Choroid plexus epithelial cell (primary cell): Measurements from ENCODE around the gene KCNJ8.
"Not testable (repeated sequence)": the region's sequence is repeated elsewhere in the genome, so short reads cannot be mapped to it uniquely, and the experiment has no call there.

Experiments
- DNase-seq: peaks from one replicate; pipeline ENCODE4 v3.0.0-alpha.2; 2010; ENCODE audit warnings: low read depth
- H3K4me3 ChIP-seq: 2 replicates; pipeline ENCODE4 v1.5.1; 2011; ENCODE audit warnings: low read depth, mild to moderate bottlenecking, control low read depth, low read length, moderate library complexity
- TF ChIP-seq, protein P1 (sequence below): conservative IDR thresholded peaks from 2 replicates; pipeline ENCODE4 v1.5.1; 2011; ENCODE audit warnings: low read depth, mild to moderate bottlenecking, control low read depth, inconsistent platforms, low read length, moderate library complexity

The KCNJ8 gene

DNA sequence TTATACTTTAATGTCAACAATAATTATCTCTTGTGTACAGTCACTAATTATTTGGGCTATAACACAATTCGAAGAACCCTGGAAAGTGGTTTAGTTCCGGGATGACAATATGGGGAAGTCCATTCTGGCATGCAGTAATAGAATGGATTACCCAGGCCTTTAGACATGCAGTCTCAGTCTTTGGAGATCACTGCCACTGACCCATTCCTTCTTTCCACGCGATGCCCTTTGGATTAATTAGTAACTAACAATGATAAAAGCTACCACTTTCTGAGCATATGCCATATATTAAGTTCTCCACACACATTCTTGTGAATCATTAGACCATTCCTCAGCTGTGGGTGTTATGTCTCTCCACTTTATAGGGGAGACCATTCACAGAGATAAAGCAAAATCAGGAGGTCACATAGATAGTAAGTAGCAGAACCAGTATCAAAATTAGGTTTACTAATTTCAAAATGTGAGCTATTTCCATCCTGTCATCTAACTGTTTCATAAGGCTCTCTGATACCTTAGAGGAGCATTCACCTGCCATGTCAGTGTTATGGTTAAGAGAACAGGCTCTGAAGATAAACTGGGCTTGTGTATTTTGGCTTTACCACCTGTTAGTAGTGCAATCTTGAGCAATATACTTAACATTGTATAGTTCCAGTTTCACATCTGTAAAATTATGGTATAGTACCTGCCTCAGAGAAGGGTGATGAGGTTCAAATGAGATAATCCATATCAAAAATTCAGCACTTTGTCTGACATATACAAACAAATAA lies 27.2 kb upstream of the KCNJ8 start:
- TF ChIP-seq, protein P1, sequence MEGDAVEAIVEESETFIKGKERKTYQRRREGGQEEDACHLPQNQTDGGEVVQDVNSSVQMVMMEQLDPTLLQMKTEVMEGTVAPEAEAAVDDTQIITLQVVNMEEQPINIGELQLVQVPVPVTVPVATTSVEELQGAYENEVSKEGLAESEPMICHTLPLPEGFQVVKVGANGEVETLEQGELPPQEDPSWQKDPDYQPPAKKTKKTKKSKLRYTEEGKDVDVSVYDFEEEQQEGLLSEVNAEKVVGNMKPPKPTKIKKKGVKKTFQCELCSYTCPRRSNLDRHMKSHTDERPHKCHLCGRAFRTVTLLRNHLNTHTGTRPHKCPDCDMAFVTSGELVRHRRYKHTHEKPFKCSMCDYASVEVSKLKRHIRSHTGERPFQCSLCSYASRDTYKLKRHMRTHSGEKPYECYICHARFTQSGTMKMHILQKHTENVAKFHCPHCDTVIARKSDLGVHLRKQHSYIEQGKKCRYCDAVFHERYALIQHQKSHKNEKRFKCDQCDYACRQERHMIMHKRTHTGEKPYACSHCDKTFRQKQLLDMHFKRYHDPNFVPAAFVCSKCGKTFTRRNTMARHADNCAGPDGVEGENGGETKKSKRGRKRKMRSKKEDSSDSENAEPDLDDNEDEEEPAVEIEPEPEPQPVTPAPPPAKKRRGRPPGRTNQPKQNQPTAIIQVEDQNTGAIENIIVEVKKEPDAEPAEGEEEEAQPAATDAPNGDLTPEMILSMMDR = no peak
- no peak for DNase-seq
- H3K4me3 ChIP-seq = no peak overlapping the region

DNA sequence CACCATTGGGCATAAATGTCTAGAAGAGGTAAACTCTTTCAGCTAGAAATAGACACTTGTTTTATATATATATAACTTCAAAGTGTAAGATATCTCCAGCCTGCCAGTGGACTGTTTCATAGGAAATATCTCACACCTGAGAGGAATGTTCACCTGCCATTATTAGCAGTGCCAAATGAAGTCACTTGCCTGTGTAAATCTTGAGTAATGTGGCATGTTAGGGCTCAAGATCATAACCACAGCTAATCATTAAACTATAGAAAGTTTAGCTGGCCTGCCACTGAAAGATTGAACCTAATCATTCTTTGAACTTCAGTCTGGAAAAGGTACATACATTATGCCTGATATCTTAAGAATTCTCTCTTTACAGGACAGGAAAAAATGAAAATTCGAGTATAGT lies 25.5 kb upstream of the KCNJ8 start:
- TF ChIP-seq, protein P1 = no peak
- no peak for DNase-seq
- no peak overlapping the region for H3K4me3 ChIP-seq

DNA sequence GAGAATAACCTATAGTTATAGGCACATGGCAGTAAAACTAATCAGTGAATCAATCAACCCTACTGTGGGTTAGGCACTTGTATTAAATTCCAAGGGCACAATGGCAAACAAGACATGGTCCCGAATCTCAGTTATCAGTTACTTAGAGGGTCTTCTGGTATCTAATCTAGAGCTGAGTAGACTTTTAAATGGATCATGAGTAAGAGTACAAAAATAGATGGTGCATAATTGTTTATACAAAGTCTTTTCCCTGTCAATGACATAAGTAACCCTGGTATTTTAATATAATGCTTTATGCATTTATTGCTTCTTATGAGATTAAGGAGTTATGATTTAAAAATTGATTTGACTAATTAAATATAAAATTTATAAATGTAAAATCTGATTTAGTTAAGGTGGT lies 23.0 kb upstream of the KCNJ8 start:
- no peak for DNase-seq
- H3K4me3 ChIP-seq = no peak overlapping the region
- TF ChIP-seq, protein P1 = no peak

DNA sequence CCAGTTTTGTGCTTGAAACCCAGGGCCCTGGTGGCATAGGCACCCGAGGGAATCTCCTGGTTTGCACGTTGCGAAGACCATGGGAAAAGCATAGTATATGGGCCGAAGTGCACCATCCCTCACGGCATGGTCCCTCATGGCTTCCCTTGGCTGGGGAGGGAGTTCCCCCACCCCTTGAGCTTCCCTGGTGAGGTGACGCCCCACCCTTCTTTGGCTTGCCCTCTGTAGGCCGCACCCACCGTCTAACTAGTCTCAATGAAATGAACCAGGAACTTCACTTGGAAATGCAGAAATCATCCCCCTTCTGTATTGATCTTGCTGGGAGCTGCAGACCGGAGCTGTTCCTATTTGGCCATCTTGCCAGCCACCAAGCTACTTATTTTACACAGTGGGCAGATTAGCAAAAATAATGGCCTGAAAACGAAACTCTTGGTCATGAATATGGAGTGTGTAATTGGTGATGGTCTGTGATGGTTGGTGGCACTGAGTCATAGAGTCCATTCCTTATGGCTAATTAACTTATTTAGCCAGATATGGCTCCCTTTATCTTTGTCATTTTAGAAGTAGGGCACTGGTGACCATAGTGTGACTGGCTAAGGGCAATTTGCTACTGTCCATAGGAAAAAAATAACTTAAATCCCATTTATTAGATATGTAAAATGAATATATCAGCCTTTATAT lies 21.3 kb upstream of the KCNJ8 start:
- no peak for DNase-seq
- no peak overlapping the region for H3K4me3 ChIP-seq
- TF ChIP-seq, protein P1 = no peak

DNA sequence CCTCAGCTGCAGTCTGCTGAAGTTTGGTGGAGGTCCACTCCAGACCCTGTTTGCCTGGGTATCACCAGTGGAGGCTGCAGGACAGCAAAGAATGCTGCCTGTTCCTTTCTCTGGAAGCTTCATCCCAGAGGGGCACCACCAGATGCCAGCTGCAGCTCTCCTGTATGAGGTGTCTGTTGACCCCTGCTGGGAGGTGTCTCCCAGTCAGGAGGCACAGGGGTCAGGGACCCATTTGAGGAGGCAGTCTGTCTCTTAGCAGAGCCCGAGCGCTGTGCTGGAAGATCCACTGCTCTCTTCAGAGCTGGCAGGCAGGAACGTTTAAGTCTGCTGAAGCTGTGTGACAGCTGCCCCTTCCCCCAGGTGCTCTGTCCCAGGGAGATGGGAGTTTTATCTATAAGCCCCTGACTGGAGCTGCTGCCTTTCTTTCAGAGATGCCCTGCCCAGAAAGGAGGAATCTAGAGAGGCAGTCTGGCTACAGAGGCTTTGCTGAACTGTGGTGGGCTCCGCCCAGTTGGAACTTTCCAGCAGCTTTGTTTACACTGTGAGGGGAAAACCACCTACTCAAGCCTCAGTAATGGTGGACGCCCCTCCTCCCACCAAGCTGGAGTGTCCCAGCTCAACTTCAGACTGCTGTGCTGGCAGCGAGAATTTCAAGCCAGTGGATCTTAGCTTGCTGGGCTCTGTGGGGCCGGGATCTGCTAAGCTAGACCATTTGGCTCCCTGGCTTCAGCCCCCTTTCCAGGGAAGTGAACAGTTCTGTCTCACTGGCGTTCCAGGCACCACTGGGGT lies 20.5 kb upstream of the KCNJ8 start:
- DNase-seq, H3K4me3 ChIP-seq: not testable (repeated sequence)

DNA sequence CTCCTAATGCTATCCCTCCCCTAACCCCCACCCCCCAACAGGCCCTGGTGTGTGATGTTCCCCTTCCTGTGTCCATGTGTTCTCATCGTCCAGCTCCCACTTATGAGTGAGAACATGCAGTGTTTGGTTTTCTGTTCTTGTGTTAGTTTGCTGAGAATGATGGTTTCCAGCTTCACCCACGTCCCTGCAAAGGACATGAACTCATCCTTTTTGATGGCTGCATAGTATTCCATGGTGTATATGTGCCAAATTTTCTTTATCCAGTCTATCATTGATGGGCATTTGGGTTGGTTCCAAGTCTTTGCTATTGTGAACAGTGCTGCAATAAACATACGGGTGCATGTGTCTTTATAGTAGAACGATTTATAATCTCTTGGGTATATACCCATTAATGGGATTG lies 15.2 kb upstream of the KCNJ8 start:
- H3K4me3 ChIP-seq, DNase-seq: not testable (repeated sequence)

DNA sequence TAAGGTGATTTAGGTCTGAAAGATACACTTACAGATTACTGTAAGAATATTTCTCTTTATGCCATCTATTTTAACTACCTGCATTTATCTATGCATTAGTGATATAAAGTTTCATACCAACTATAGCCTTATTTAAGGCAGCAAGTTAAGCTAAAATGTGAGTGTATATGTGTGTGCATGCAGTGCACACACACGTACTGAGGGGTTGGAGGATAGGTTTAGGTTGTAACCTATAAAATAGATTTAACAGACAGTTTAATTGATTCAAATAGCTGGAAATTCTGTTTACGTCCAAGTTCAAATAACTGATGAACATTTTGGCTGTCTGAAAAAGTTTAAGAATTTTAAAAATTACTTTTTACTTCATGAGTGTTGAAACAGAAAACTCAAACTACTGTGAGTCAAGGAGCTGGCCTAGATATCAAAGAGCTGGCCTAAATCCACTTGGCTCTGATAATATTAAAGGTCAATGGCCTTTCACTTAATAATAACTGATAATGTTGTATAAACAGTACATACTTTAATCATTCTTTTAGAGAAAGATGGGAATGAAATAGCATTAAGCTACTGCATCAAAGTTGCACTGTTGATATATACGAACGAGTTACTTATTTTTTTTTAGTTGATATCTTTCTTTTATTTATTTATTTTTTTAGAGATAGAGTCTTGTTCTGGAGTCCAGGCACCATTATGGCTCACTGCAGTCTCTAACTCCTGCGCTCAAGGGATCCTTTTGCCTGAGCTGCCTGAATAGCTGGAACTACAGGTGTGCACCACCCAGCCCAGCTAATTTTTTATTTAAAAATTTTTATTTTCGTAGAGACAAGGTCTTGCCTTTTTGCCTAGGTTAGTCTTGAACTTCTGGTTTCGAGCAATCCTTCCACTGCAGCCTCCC lies 13.8 kb upstream of the KCNJ8 start:
- peak; percentile 5 for DNase-seq
- TF ChIP-seq, protein P1 = no peak
- no peak overlapping the region for H3K4me3 ChIP-seq
